Measurements from ENCODE around the gene FLII.

DNA sequence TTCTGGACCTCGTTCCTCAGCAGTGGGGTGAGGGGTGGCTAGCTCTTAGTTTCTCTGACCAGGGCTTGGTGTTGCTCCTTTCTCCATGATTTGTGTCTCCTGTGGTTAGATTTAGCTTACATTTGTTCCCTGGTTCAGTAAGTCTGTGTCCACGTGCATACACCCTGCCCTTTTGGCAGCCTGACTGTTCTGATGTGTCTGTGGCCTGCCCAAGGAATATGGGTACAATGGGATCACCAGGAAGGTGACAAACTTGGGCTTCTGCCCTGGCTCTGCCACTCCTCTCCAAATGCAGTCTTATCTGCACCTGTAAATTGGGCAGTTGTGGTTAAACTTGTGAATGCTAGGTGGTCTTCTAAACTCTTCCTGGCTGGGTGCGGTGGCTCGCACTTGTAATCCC is 57.4 kb downstream of the FLII start:
- TF ChIP-seq, protein P1, sequence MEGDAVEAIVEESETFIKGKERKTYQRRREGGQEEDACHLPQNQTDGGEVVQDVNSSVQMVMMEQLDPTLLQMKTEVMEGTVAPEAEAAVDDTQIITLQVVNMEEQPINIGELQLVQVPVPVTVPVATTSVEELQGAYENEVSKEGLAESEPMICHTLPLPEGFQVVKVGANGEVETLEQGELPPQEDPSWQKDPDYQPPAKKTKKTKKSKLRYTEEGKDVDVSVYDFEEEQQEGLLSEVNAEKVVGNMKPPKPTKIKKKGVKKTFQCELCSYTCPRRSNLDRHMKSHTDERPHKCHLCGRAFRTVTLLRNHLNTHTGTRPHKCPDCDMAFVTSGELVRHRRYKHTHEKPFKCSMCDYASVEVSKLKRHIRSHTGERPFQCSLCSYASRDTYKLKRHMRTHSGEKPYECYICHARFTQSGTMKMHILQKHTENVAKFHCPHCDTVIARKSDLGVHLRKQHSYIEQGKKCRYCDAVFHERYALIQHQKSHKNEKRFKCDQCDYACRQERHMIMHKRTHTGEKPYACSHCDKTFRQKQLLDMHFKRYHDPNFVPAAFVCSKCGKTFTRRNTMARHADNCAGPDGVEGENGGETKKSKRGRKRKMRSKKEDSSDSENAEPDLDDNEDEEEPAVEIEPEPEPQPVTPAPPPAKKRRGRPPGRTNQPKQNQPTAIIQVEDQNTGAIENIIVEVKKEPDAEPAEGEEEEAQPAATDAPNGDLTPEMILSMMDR (IDR thresholded peaks at IDR 0.05) = no peak
- no peak for TF ChIP-seq POLR2A (IDR thresholded peaks at IDR 0.05)
